ENCODE data around the gene VTN. TPM values are rescaled to one million over a fixed set of nuclear protein-coding genes. Genes with fewer than 3 reads are reported as not detected.

VTN gene
- total and polyA plus RNA-seq, 5 donors = 3.8 to 10.5 (median 4.0) TPM

DNA sequence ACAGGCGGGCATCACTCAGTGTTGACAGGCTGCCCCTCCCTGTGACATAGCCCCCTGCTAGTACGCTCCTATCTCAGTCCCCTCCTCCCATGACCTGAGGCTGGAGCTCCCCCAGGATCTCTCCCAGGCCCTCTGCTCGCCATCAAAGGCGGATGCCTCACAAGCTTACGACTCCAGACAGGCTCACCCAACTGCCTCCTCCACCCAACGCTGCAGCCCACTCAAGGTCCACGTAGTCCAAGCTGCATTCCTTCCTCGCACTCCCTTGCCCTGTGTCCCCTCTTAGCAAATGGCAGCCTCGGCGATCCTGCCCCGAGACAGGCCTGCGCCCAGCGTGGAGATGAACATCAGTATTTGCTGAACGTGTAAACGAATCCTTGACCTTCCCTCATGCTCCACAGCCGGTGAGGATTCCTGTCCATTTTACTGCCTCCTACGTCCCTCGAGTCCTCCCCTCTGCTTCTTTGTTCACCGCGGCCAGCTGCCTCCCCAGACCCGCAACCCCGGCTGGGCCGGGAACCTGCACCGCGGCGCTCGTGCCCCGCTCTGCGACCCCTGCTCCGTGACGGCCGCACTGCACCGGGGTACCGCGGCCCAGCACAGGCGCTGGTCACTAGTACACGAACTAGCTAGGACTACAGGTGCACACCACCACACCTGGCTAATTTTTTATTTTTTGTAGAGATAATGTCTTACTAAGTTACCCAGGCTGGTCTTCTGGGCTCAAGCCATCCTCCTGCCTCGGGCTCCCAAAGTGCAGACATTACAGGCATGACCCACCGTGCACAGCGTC lies 51.9 kb downstream of the VTN start:
- DNase-seq (no peak), ATAC-seq (peak; percentile 4 to 16)
- Histone ChIP-seq H3K27ac (ENCODE audit: low read length) (no peak overlapping the region), H3K4me1 (ENCODE audit: control insufficient read depth, insufficient read depth, low read length) (peaks cover 2% of the 10 kb centered on the region), H3K9me3 (ENCODE audit: control insufficient read depth, low read length) (no peaks in the 10 kb centered on the region), H3K4me3 (ENCODE audit: low read length) (peak overlapping the region; percentile 23), H3K27me3 (ENCODE audit: control insufficient read depth, insufficient read depth) (no peaks in the 10 kb centered on the region)
- intact Hi-C loops (cut with DNase I) = no loop called here
- 10% methylated on average over 40 of the region's 40 CpGs for WGBS

Small RNAs within 50 kb of the gene (microRNA-seq; reads per million reads assigned to microRNA genes)
- 0 to 0.84 reads per million in 2 donors for gene MIR4723

Other genes with a start within 250 kb of the VTN start
- 1 to 10 TPM; 5.5 to 6.7 (median 6.0) TPM for gene TMEM97, start 51.1 kb downstream of the VTN start, total RNA-seq
- 3.9 TPM for gene TMEM97, start 51.1 kb downstream of the VTN start, polyA plus RNA-seq
- gene IFT20, start 34.8 kb downstream of the VTN start, total RNA-seq = 10 to 100 TPM; 20.6 to 22.8 (median 21.3) TPM
- 27.0 TPM for gene IFT20, start 34.8 kb downstream of the VTN start, polyA plus RNA-seq
- 10 to 100 TPM; 33.3 to 72.3 (median 34.7) TPM for gene TNFAIP1, start 34.5 kb downstream of the VTN start, total RNA-seq
- gene TNFAIP1, start 34.5 kb downstream of the VTN start, polyA plus RNA-seq = 20.1 TPM
- 10 to 100 TPM; 97.1 to 99.8 (median 98.6) TPM for gene POLDIP2, start 12.8 kb downstream of the VTN start, total RNA-seq
- gene POLDIP2, start 12.8 kb downstream of the VTN start, polyA plus RNA-seq = 95.6 TPM
- gene SEBOX, start 5.1 kb downstream of the VTN start, total RNA-seq = not detected
- gene SEBOX, start 5.1 kb downstream of the VTN start, polyA plus RNA-seq = not detected
- gene SARM1, start 1.4 kb upstream of the VTN start, total RNA-seq = 1 to 10 TPM; 5.8 to 8.9 (median 7.1) TPM
- gene SARM1, start 1.4 kb upstream of the VTN start, polyA plus RNA-seq = 4.0 TPM
- gene SLC46A1, start 35.9 kb upstream of the VTN start, total RNA-seq = 1 to 10 TPM; 5.3 to 9.2 (median 7.6) TPM
- 3.0 TPM for gene SLC46A1, start 35.9 kb upstream of the VTN start, polyA plus RNA-seq
- gene SLC13A2, start 103.3 kb upstream of the VTN start, total RNA-seq = not detected
- gene SLC13A2, start 103.3 kb upstream of the VTN start, polyA plus RNA-seq = not detected
- not detected for gene FOXN1, start 136.0 kb upstream of the VTN start, total RNA-seq
- not detected for gene FOXN1, start 136.0 kb upstream of the VTN start, polyA plus RNA-seq
- 10 to 100 TPM; 14.0 to 28.8 (median 21.0) TPM for gene UNC119, start 182.3 kb upstream of the VTN start, total RNA-seq
- gene UNC119, start 182.3 kb upstream of the VTN start, polyA plus RNA-seq = 22.8 TPM
- 10 to 100 TPM; 36.4 to 41.8 (median 40.7) TPM for gene PIGS, start 201.2 kb upstream of the VTN start, total RNA-seq
- gene PIGS, start 201.2 kb upstream of the VTN start, polyA plus RNA-seq = 16.6 TPM
- 100 to 1,000 TPM; 191 to 390 (median 276) TPM for gene ALDOC, start 206.6 kb upstream of the VTN start, total RNA-seq
- gene ALDOC, start 206.6 kb upstream of the VTN start, polyA plus RNA-seq = 283 TPM
- gene SPAG5, start 228.7 kb upstream of the VTN start, total RNA-seq = 1 to 10 TPM in 3 of 4 donors, under 1 TPM in 1; 0.81 to 2.7 (median 2.1) TPM
- gene SPAG5, start 228.7 kb upstream of the VTN start, polyA plus RNA-seq = 1.2 TPM
- 1 to 10 TPM; 2.9 to 4.7 (median 4.3) TPM for gene RSKR, start 243.9 kb upstream of the VTN start, total RNA-seq
- 2.9 TPM for gene RSKR, start 243.9 kb upstream of the VTN start, polyA plus RNA-seq